Activated effector memory CD4-positive, alpha-beta T cell treated with anti-CD3 and anti-CD28 coated beads, Interleukin-2, amount 50 U/mL, for 16 hours (primary cell): ENCODE results near the gene PITPNM3.
"Not testable (repeated sequence)": the region's sequence is repeated elsewhere in the genome, so short reads cannot be mapped to it uniquely, and the experiment has no call there.

Experiments
- DNase-seq: peaks from one replicate; pipeline ENCODE4 v3.0.0-alpha.2; 2020

The PITPNM3 gene

DNA sequence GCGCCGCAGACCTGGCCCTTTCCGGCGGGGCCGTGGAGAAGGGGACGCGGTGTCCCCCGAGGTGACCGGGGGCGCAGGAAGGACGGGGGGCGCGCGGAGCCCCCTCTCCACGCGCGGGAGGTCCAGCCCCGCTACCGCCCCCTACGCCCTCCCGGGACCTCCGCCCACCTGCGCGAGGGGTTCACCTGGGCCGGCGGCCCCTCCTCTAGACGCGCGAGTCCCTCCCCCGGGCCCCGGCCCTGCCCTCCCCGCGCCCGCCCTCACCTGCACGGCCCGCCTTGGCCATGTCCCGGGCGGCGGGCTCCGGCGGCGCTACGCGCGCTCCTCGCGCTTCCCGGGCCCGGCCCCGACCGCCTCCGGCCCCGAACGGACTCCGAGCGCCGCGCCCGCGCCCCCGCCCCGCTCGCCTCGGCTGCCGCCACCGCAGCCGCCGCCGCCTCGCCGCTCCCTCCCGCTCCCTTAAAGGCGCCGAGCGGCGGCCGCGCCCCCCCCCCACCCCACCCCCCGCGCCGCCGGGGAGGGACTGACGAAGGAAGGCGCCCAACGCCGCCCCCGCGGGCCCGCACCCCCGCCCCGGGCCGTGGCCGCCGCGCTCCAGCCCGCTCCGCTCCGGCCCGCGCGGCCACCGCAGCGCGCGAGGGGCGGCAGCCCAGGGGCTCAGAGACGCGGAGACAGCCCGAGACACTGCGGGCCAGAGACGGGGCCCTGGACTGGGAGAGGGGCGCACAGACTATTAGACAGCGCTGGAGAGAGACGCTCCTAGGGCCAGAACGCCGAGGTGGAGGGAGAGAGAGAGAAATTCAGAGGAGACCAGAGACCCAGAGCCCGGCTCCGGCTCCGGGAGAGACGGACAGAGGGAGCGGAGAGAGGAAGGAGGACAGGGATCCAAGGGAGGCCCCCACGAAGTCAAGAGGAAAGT, at the start of gene PITPNM3:
Gene PITPNM3, minus strand, starts transcription at position 435 of the 919 bp plus-strand sequence. Its CDS starts 149 bp downstream, at position 286.
- no peak for DNase-seq

DNA sequence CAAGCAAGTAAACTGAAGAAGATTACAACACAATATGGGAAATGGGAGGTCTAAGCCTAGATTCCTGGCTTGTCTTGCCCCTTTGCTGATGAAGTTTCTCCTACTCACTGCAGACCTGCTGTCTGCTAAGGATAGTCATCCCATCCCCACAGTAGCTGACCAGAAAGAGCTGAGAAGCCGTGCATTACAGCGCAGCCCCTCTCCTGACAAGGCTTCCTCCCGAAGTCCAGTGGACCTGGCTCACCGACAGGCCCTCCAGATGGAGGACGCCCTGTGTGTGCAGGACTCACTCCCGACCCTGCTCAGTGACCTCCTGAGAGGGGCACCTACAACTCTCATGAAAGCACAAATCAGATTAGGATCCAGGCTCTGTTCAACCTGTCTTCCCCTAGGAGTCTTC, 48.8 kb upstream of the PITPNM3 start:
- DNase-seq = no peak

DNA sequence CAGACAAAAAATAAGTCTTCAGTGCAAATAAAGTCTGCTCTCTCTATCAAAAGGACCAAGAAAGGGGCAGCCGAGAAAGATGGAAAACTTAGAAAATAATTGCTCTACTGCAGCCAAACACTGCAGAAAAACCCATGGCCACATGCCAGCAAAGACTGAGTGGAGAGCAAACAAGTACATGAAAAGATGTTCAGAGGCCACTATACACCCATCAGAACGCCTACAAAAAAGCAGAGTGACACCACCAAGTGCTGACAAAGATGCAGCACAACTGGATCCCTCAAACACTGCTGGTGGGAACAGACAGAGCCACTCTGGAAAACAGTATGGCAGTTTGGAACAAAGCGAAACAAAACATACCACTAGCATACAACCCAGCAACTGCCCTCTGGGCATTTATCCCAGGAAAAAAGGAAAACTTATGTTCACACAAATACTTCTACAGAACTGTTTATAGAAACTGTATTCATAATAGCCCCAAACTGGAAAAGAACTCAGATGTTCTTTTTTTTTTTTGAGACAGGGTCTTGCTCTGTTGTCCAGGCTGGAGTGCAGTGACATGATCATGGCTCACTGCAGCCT, 47.5 kb upstream of the PITPNM3 start:
- no peak for DNase-seq

DNA sequence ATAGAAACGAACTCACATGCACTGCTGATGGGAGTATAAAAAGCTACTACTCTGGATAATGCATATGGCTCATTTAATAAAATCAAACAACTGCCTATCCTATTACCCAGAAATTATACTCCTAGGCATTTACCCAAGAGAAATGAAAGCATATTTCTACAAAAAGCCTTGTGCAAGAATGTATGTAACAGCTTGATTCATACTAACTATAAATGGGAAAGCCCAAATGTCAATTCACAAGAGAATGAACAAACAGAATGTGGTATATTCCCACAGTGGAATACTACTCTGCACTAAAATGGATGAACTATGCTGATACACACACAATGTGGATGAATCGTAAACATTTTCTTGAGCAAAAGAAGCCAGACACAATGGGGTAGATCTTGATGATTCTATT, 45.8 kb upstream of the PITPNM3 start:
- no peak for DNase-seq

DNA sequence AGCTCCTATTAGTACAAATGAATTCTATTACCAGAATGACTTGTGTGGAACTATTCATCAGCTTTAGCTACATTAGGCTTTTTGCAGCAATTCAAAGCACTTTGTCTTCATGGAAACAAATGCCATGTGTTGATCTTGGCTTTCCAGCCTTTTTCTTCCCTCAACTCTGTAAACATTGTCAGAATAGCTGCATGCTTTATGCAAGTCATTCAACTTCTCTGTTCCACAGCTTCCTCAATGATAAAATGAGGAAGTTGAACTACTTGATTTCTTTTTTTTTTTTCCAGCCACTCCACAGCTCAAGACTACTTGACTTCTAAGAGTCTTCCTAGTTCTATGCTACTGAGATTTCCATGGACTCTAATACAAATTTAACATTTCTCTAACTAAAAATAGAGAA, 43.0 kb upstream of the PITPNM3 start:
- DNase-seq = no peak

DNA sequence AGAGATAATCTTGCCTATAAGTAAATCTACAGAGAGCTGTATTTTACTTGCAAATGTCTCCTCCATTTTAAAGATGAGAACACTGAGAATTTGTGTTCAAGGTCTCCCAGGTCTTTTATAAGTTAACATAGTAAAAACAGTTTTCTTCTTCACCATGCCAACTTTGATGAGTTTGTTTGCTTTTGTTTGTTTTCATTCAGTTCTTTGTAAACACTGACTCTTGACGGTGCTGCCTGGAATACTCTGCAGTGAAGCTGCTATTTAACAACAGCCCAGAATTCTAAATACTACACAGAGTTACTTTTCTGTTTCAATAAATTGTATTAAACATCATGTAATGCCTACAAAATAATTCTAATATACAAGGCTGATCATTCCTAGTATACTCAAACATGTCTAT, 41.4 kb upstream of the PITPNM3 start:
- DNase-seq = no peak

DNA sequence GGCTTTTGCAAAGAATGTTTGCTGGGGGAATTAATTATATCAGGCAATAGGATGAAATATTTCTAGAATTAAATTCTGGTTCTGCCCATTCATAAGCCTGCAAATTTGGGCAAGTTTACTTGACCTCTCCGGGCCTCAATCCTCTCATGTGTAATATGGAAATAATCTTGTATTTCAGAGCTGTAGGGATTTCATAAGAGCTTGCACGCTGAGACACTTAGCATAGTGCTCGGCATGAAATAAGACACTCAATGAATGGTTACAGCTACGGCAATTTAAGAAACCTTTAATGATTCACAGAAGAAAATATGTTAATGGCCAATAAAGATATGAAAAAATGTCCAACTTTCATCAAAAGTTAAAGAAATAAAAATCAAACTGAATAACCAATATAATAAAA, 40.6 kb upstream of the PITPNM3 start:
- no peak for DNase-seq

DNA sequence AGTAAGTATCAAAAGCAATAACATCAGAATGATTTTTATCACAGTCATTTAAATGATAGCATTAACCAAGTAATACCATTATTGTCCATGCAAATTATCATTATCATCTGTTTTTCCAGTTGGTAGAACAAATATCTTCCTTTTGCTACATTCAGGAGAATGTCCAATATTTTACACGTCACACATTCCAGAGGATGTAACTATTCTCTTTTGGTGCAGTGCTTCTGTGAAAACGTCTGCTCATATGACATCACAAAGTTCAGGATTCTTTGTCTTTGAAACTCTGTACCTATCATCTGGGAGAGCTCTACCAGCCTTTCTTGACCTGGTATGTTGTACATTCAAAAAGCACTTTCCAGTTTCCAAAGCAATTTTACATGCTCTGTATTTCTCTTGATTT, 40.2 kb upstream of the PITPNM3 start:
- DNase-seq = no peak

DNA sequence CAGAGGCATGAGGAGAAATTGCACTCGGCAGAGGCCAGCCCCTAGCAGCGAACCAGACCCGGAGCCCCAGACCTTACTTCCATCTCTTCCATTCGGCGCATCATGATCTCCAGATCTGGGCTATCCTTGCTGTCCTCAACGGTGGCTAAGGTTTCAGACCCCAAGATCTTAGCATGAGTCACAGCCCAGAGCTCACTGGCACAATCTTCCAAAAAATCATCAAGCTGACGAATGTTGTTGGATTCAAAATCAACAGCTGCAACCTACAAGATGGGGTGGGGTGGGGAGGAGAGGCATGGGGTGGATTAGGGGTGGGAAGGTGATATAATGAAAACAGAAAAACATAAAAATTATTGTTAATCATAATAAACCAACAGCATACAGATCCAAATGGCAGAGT, 39.7 kb upstream of the PITPNM3 start:
- no peak for DNase-seq

DNA sequence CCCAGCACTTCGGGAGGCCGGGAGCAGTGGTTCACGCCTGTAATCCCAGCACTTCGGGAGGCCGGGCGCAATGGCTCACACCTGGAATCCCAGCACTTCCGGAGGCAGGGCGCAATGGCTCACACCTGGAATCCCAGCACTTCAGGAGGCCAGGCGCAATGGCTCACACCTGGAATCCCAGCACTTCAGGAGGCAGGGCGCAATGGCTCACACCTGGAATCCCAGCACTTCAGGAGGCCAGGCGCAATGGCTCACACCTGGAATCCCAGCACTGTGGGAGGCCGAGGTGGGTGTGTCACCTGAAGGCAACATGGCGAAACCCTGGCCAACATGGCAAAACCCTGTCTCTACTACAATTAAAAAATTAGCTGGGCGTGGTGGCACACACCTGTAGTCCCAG, 37.0 kb upstream of the PITPNM3 start:
- not testable (repeated sequence) for DNase-seq

DNA sequence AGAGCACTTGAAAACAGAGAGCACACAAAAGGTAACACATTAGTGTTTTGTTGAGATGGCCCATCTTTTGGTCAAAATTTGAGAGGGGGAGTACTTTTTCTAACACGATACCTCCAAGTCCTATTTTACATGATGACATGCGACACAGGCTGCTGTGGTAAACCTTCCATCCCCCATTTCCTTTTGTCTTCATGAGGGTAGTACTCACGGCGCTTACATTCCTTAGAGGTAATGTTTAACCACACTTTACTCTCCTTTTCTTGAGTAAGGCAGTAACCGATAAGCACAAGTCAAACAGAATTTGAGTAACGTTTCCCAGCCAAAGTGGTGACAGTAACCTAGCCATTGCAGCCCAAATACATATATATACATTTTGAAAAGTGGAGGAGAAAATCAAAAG, 35.8 kb upstream of the PITPNM3 start:
- DNase-seq = no peak

DNA sequence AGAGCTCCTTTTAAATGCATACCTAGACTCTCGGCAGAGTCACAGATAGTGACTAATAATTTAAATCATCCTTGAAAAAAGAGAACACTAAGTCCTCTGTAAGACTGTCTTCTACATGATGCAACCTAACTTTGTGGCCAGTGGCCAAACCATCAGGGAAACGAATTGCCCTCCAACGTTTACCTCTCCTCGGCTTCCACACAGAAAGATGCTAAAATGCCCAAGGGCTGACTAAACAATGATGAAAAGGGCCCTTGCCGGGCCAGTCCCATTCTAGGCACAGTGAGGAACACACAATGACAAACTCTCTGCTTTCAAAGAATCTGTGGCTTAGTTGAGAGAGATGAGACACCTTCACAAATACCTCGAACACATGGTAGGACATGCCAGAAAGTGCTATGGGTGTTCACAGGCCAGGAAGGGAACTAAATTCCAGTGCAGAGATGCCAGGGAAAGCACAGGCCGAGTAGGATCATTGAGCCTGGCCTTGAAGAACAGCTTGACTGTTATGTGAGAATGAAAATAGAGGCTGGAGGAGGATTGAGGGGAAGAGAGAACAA, 35.3 kb upstream of the PITPNM3 start:
- DNase-seq = no peak

DNA sequence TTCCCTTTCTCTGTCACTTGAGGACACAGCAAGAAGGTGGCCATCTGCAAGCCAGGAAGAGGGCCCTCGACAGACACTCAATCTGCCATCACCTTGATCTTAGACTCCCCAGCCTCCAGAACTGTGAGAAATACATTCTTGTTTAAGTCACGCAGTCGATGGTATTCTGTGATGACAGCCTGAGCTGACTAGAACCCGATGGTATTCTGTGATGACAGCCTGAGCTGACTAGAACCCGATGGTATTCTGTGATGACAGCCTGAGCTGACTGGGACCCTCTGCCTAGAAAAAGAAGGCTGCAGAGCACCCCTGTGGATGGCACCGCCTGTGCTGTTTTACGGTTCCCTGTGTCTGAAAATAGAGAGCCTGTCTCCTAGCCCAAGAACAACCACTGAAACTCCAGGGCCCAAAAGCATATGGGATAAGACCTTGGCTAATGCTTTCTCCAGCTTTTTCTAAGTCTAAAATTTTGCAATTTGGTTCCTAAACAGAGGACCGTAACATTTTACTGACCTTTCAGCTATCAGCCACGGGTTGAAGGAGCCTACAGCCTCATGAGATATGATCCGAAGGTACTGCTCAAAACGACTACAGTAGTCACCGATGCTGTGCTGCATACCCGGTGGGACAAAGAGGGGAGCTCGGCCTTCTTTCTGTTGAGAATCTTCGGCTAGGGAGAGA, 33.1 kb upstream of the PITPNM3 start:
- no peak for DNase-seq

DNA sequence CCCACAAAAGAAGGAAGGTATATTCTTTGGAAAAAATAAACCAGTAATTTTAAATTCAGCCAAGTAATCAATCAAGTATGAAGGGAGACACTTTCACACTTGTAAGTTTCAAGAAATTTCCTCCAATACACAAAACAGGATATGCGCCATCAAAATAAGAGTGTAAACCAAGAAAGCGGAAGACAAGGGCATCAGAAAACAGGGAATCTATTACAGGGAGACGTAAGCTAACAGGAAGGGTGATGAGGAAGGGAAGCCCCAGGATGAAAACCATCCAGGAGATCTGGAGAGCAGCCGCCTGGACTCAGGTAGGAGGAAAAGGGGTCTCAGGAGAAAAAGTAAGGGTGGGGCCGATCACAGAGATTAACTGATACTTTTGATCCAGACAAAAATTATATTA, 31.8 kb upstream of the PITPNM3 start:
- DNase-seq = no peak

DNA sequence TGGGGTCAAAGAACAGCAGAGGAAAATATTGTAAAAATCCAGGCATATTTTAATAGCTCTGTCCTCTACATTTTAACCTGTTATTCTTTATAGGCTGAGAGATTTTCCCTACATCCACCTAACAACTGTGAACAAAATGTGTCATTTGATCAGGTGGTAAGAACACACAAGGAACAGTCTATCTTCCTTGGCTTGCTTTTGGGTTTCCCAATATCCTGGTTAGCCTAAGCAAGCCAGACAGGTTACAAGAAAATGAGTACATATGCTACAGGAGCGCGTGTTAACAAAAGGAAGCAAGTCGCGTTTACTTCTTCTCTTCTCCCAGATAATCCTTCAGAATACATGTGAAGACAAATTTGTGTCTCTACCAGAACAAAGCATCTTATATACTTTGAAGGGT, 31.0 kb upstream of the PITPNM3 start:
- DNase-seq = no peak

DNA sequence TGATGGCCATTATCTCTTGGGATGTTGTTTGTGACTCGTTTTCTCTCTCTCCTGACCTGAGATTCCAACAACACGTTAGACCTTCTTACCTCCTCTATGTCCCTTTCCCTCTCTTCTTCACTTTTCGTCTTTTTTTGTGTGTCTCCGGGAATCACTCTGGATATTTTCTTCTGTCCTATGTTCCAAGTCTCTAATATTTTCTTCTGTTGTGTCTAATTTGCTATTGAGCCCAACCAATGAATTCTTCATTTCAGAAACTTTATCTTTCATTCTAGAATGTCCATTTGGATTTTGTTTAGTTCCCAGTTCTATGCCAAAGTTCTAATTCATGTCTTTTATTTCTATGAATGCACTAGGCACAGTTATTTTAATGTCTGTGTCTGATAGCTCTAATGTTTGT, 27.1 kb upstream of the PITPNM3 start:
- no peak for DNase-seq

DNA sequence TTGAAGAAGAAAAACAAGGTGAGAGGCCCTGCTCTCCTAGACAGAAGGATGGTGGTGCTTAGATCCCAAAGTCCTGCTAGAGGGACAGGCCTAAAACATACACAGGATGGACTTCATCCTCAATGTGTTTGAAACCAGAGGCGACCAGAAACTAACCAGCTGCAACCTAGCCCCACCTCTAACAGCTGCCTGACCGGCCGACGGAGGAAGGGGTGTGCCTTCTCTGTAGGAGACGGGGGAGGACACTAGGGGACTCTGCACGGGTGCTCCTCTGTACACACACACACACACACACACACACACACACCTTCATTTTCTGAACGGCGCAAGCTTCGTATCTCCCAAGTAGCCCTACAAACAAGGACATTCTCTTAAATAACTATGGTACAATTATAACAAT, 24.3 kb upstream of the PITPNM3 start:
- no peak for DNase-seq

DNA sequence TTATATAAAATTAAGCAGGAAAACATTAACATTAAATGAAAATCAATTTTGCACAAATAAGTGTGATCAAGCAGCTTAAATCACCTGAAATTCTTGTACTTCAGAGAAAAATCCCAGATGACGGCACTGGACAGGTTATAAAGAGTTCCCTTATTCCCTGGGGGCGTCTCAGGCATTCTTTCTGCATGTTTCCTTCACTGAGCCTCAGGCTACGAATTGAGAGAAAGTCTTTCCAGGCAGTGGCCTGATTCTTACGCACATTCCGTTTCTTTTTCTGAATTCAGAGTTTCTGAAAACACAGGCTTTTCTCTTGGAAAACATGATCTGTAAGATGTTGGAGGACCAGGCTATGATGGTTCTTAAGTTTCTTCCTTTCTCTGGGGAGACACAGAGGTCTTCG, 22.1 kb upstream of the PITPNM3 start:
- DNase-seq = no peak

DNA sequence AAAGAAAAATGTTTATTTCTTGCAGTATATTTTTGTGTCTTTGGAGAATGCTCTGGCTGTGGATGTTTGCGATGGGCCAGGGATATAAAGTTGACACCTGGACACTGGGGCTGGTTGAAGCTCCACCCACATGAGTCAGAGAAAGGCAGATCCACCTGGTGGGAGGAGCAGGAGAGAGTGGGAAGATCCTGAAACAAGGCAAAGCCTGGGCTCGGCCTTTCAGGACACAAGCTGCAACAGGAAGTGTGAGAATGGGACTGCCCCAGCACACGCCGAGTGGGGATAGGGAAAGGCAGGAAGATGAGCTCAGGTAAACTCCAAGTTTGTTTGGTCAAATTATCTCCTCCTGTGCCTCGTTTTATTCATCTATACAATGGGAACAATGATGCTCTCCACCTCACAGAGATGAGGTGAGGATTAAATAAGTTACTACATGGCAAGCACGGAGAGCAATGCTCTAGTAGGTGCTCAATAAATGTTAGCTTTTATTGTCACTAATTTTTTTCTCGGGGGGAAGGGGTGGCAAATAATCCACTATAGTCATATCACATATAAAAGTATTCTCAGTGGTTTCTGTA, 21.4 kb upstream of the PITPNM3 start:
- no peak for DNase-seq

DNA sequence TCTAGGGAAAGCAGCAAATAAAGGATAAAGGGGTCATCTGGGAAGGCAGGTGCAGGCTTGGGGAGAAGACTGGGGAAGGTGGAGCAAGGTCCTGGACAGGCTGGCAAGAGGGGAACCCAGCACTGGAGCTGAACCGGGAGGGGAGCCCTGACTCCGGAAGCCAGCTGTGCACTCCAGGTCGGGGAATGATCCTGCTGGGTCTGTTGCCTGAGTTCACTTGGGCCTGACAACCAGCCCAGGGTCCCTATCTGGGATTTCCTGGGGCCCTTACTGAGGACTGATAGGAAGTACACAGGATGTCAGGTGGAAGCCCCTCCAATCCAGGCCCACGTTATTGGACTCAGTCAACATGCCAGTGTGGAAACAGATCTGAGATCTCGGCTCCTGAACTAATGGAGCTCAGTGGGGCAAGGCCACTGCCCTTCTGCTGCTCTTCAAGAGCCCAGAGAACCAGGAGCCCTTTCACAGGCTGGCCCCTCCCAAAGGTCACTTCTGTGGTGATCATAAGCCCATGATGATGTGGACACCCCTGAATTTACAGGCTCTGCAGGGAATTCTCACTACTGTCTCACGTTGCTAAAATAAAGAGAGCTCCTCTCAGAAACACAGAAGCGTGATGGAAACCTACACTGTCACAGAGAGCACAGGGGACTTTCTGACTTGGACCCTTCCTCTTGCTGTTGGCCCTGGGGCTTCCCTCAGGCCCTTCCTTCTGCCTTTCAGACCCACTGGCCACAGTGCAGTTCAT, 19.9 kb upstream of the PITPNM3 start:
- DNase-seq = no peak

DNA sequence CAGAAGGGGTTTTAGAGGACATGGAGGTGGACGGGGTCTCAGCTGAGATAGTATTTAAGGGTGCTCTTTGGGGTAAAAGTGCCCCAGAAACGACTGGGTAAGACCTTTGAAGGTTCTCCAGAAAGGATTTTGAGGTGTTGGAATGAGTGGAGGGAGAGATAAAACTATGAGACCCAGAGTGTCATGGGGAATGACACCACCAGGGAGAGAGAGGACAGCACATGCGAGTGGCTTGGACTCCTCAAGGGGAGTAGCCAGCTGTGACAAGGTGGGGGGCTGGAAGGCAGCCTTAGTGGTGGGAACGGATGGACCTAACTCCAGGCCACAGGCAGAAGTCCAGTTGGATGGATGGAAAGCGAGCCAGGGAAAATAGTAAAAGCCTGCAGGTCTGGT, 19.2 kb upstream of the PITPNM3 start:
- DNase-seq = no peak
